Measurements from ENCODE around the gene BAIAP2. TPM values are rescaled to one million over a fixed set of nuclear protein-coding genes. Genes with fewer than 3 reads are reported as not detected.
A peak's percentile ranks its signal among the peaks of the same experiment; 100 is the strongest.

Gene BAIAP2
- total and polyA plus RNA-seq, 2 donors: 8.4 to 23.1 TPM

- WGBS: 93% methylated on average over 16 of the region's 16 CpGs
- Histone ChIP-seq H3K27me3 (ENCODE audit: control insufficient read depth in 2 of 2, insufficient read depth in 1 of 2, low read length in 1 of 2) (peaks cover 30 to 69% of the 10 kb centered on the region in 2 donors), H3K9me3 (ENCODE audit: control insufficient read depth in 2 of 2, insufficient read depth in 1 of 2, low read length in 1 of 2) (peaks cover 0 to 5% of the 10 kb centered on the region in 2 donors), H3K27ac (ENCODE audit: low read depth in 1 of 2, low read length in 1 of 2) (no peak overlapping the region), H3K36me3 (ENCODE audit: control insufficient read depth in 2 of 2, insufficient read depth in 2 of 2, low read length in 1 of 2) (no peaks in the 10 kb centered on the region), H3K4me1 (ENCODE audit: control insufficient read depth in 2 of 2, insufficient read depth in 2 of 2, low read length in 2 of 2) (peaks cover 0 to 5% of the 10 kb centered on the region in 2 donors), H3K4me3 (ENCODE audit: low read length in 2 of 2) (no peak overlapping the region)
- DNase-seq (ENCODE audit: low read depth in 6 of 9, low spot score in 9 of 9): no peak
Measured at GRCh38 chr17:81161972-81162371, 127.0 kb downstream of the BAIAP2 start.

- WGBS: 96% methylated on average over 11 of the region's 11 CpGs
Measured at GRCh38 chr17:81162491-81162890, 127.5 kb downstream of the BAIAP2 start.

GRCh38 chr17:81163051-81163695 lies 128.2 kb downstream of the BAIAP2 start:
- H3K27me3 ChIP-seq (ENCODE audit: control insufficient read depth in 2 of 2, insufficient read depth in 1 of 2, low read length in 1 of 2): peaks cover 34 to 81% of the 10 kb centered on the region in 2 donors
- no peak overlapping the region for H3K4me3 ChIP-seq (ENCODE audit: low read length in 2 of 2)
- peaks cover 0 to 5% of the 10 kb centered on the region in 2 donors for H3K9me3 ChIP-seq (ENCODE audit: control insufficient read depth in 2 of 2, insufficient read depth in 1 of 2, low read length in 1 of 2)
- peaks cover 0 to 5% of the 10 kb centered on the region in 2 donors for H3K4me1 ChIP-seq (ENCODE audit: control insufficient read depth in 2 of 2, insufficient read depth in 2 of 2, low read length in 2 of 2)
- no peak overlapping the region for H3K27ac ChIP-seq (ENCODE audit: low read depth in 1 of 2, low read length in 1 of 2)
- 94% methylated on average over 19 of the region's 19 CpGs for WGBS
- no peaks in the 10 kb centered on the region for H3K36me3 ChIP-seq (ENCODE audit: control insufficient read depth in 2 of 2, insufficient read depth in 2 of 2, low read length in 1 of 2)
- DNase-seq (ENCODE audit: low read depth in 6 of 9, low spot score in 9 of 9): no peak

More at GRCh38 chr17:81162491-81162890, 127.5 kb downstream of the BAIAP2 start:
- DNase-seq (ENCODE audit: low read depth in 6 of 9, low spot score in 9 of 9): no peak
- no peak overlapping the region for H3K27ac ChIP-seq (ENCODE audit: low read depth in 1 of 2, low read length in 1 of 2)
- H3K9me3 ChIP-seq (ENCODE audit: control insufficient read depth in 2 of 2, insufficient read depth in 1 of 2, low read length in 1 of 2): peaks cover 0 to 5% of the 10 kb centered on the region in 2 donors
- no peak overlapping the region for H3K4me3 ChIP-seq (ENCODE audit: low read length in 2 of 2)
- H3K27me3 ChIP-seq (ENCODE audit: control insufficient read depth in 2 of 2, insufficient read depth in 1 of 2, low read length in 1 of 2): peaks cover 32 to 74% of the 10 kb centered on the region in 2 donors
- peaks cover 0 to 5% of the 10 kb centered on the region in 2 donors for H3K4me1 ChIP-seq (ENCODE audit: control insufficient read depth in 2 of 2, insufficient read depth in 2 of 2, low read length in 2 of 2)
- H3K36me3 ChIP-seq (ENCODE audit: control insufficient read depth in 2 of 2, insufficient read depth in 2 of 2, low read length in 1 of 2): no peaks in the 10 kb centered on the region

- Histone ChIP-seq H3K4me3 (ENCODE audit: low read length in 2 of 2) (no peak overlapping the region), H3K36me3 (ENCODE audit: control insufficient read depth in 2 of 2, insufficient read depth in 2 of 2, low read length in 1 of 2) (no peaks in the 10 kb centered on the region), H3K27me3 (ENCODE audit: control insufficient read depth in 2 of 2, insufficient read depth in 1 of 2, low read length in 1 of 2) (peaks cover 34 to 85% of the 10 kb centered on the region in 2 donors), H3K4me1 (ENCODE audit: control insufficient read depth in 2 of 2, insufficient read depth in 2 of 2, low read length in 2 of 2) (peaks cover 0 to 5% of the 10 kb centered on the region in 2 donors), H3K27ac (ENCODE audit: low read depth in 1 of 2, low read length in 1 of 2) (no peak overlapping the region), H3K9me3 (ENCODE audit: control insufficient read depth in 2 of 2, insufficient read depth in 1 of 2, low read length in 1 of 2) (peaks cover 0 to 5% of the 10 kb centered on the region in 2 donors)
- 94% methylated on average over 15 of the region's 15 CpGs for whole genome bisulfite sequencing
- no peak for DNase-seq (ENCODE audit: low read depth in 6 of 9, low spot score in 9 of 9)
Measured at GRCh38 chr17:81163703-81164370, 128.9 kb downstream of the BAIAP2 start.

- 88% methylated on average over 19 of the region's 19 CpGs for WGBS
Measured at GRCh38 chr17:81164371-81165245, 129.7 kb downstream of the BAIAP2 start.

GRCh38 chr17:81165246-81166032 lies 130.5 kb downstream of the BAIAP2 start, which contains the start of gene PVALEF:
Gene PVALEF, plus strand, starts transcription at chr17:81165507. Its CDS starts 15,720 bp downstream, at chr17:81181227.
- 41% methylated on average over 46 of the region's 46 CpGs for WGBS
- peak within 1 kb of the TSS in 1 of 2 donors; percentile 31 for H3K4me3 ChIP-seq (ENCODE audit: low read length in 2 of 2)
- H3K36me3 ChIP-seq (ENCODE audit: control insufficient read depth in 2 of 2, insufficient read depth in 2 of 2, low read length in 1 of 2): no peaks in the 10 kb centered on the region
- H3K27me3 ChIP-seq (ENCODE audit: control insufficient read depth in 2 of 2, insufficient read depth in 1 of 2, low read length in 1 of 2): peaks cover 33 to 72% of the 10 kb centered on the region in 2 donors
- no peak for DNase-seq (ENCODE audit: low read depth in 6 of 9, low spot score in 9 of 9)
- peaks cover 0 to 5% of the 10 kb centered on the region in 2 donors for H3K9me3 ChIP-seq (ENCODE audit: control insufficient read depth in 2 of 2, insufficient read depth in 1 of 2, low read length in 1 of 2)
- H3K27ac ChIP-seq (ENCODE audit: low read depth in 1 of 2, low read length in 1 of 2): no peak within 1 kb of the TSS
- peaks cover 0 to 5% of the 10 kb centered on the region in 2 donors for H3K4me1 ChIP-seq (ENCODE audit: control insufficient read depth in 2 of 2, insufficient read depth in 2 of 2, low read length in 2 of 2)

More at GRCh38 chr17:81164371-81165245, 129.7 kb downstream of the BAIAP2 start:
- no peak for DNase-seq (ENCODE audit: low read depth in 6 of 9, low spot score in 9 of 9)
- H3K27me3 ChIP-seq (ENCODE audit: control insufficient read depth in 2 of 2, insufficient read depth in 1 of 2, low read length in 1 of 2): peaks cover 34 to 81% of the 10 kb centered on the region in 2 donors
- H3K4me3 ChIP-seq (ENCODE audit: low read length in 2 of 2): no peak overlapping the region
- H3K9me3 ChIP-seq (ENCODE audit: control insufficient read depth in 2 of 2, insufficient read depth in 1 of 2, low read length in 1 of 2): peaks cover 0 to 5% of the 10 kb centered on the region in 2 donors
- H3K36me3 ChIP-seq (ENCODE audit: control insufficient read depth in 2 of 2, insufficient read depth in 2 of 2, low read length in 1 of 2): no peaks in the 10 kb centered on the region
- H3K4me1 ChIP-seq (ENCODE audit: control insufficient read depth in 2 of 2, insufficient read depth in 2 of 2, low read length in 2 of 2): peaks cover 0 to 5% of the 10 kb centered on the region in 2 donors
- no peak overlapping the region for H3K27ac ChIP-seq (ENCODE audit: low read depth in 1 of 2, low read length in 1 of 2)

- H3K9me3 ChIP-seq (ENCODE audit: control insufficient read depth in 2 of 2, insufficient read depth in 1 of 2, low read length in 1 of 2): peaks cover 0 to 5% of the 10 kb centered on the region in 2 donors
- H3K4me3 ChIP-seq (ENCODE audit: low read length in 2 of 2): peak within 1 kb of the TSS in 1 of 2 donors; percentile 31
- H3K27ac ChIP-seq (ENCODE audit: low read depth in 1 of 2, low read length in 1 of 2): no peak within 1 kb of the TSS
- H3K36me3 ChIP-seq (ENCODE audit: control insufficient read depth in 2 of 2, insufficient read depth in 2 of 2, low read length in 1 of 2): no peaks in the 10 kb centered on the region
- peaks cover 28 to 66% of the 10 kb centered on the region in 2 donors for H3K27me3 ChIP-seq (ENCODE audit: control insufficient read depth in 2 of 2, insufficient read depth in 1 of 2, low read length in 1 of 2)
- peaks cover 0 to 5% of the 10 kb centered on the region in 2 donors for H3K4me1 ChIP-seq (ENCODE audit: control insufficient read depth in 2 of 2, insufficient read depth in 2 of 2, low read length in 2 of 2)
- 1% methylated on average over 62 of the region's 62 CpGs for WGBS
- DNase-seq (ENCODE audit: low read depth in 6 of 9, low spot score in 9 of 9): no peak
Measured at GRCh38 chr17:81166033-81166492, 131.1 kb downstream of the BAIAP2 start, which contains the start of gene AATK. Gene AATK, minus strand, starts transcription at chr17:81166221. Its CDS starts 229 bp downstream, at chr17:81165992.

All from thymus (tissue), 11 donors.